ENCODE data around the gene TEX51. TPM values are rescaled to one million over a fixed set of nuclear protein-coding genes. Genes with fewer than 3 reads are reported as not detected.

Gene TEX51
- not detected in 2 replicates for total RNA-seq

GRCh38 chr2:126898636-126899035 is at the start of gene TEX51:
TEX51 (plus strand) TSS chr2:126898890; CDS start chr2:126898919, 29 bp downstream.

Other genes starting within 250 kb of the TEX51 start
- gene GYPC, start 242.7 kb upstream of the TEX51 start, total RNA-seq, result 77.5 and 109 TPM in 2 replicates
- gene BIN1, start 208.3 kb downstream of the TEX51 start, total RNA-seq, result 30.9 and 46.0 TPM in 2 replicates